A204.1 (cell line): ENCODE results near the gene FANK1.

Experiments used
- FAIRE-seq: peaks from 2 replicates; lab custom pipeline; 2012; peaks lifted over from hg19 to GRCh38; lab: Jason Lieb, UNC

Gene FANK1

GRCh38 chr10:125990974-125991373, 94.6 kb downstream of the FANK1 start:
- no peak for FAIRE-seq

DNA sequence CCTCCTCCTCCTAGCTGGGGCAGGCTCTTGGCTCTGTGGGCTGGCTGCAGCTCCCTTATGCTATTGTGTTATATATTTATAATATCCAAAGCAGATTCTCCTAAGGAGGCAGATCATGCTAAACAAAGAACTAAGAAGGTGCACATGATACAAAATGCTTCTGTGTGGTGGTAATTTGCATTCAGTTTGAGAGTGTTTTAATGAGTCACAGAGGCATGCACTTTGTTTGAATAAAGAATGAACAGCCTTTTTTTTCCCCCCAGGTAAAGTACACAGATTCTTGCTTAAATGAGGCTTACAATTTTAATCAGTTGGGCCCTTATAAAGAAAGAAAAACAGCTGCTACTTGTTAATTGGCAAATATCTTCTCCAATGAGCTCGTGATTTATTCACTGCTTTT, 95.0 kb downstream of the FANK1 start:
- no peak for FAIRE-seq

GRCh38 chr10:125992254-125992653, 95.9 kb downstream of the FANK1 start:
- FAIRE-seq, result no peak

- no peak for FAIRE-seq
Measured at GRCh38 chr10:125994601-125995000, 98.2 kb downstream of the FANK1 start.

DNA sequence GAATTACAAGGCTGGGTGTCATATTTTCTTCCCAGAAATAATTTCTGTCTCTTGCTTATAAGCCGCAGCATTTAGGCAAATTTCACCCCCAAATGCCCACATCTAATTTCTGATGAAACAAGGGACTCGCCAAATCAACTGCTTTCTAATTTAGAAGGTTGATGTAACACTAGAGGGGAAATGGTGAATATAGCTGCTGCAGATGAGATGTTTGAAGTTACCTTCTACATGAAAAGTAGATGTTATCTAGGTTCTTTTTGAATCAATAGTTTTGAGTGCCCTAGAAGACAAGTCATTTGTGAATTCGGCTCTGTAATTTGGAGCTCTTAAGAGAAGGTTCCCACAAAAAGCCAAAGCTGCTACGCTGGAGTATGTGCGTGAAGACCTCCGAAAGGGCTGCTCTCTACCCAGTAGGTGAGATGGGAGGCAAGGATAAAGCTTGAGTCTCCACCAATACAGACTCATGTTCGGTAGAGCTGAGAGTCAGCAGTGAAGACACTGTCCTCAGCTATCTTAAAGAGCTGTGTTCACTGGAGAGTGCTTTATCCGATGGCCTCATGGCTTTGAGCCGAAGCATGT, 99.5 kb downstream of the FANK1 start:
- no peak for FAIRE-seq

GRCh38 chr10:125997586-125997985, 101.2 kb downstream of the FANK1 start:
- FAIRE-seq, result no peak

DNA sequence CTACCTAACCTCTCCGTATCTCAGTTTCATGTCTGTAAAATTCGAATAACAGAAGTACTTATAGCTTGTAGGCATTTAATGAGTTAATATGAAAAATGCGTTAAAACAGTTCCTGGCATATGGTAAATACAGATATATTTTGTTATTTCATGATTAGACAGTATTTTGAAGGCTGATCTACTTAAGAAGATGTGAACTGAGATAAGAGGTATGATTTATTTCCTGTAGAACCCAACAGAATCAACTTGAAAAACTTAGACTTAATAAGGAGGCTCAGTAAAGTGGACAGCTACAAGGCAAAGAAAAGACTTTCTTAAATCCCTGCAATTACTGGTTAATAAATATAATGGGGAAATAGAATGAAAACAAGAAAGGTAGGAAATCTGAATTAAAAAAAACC, 103.3 kb downstream of the FANK1 start:
- FAIRE-seq, result no peak

DNA sequence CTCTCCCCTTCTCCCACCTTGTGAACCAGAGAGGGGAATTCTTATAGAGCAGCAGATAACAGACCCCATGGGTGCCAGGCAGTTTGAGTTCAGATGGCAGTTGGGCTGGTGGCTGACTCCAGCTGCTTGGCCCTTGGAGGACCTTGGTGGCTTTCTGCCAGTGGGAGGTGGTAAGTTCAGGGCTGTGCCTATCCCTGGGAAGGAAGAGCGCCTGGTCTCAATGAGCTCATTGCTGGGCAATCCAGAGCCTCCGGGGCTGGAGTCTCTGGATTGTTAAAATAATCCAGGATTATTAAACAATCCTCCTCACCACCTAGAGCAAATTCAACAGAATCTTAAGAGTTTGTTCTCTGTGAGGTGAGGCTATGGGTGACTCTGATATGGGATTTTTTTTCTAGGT, 105.2 kb downstream of the FANK1 start:
- no peak for FAIRE-seq

DNA sequence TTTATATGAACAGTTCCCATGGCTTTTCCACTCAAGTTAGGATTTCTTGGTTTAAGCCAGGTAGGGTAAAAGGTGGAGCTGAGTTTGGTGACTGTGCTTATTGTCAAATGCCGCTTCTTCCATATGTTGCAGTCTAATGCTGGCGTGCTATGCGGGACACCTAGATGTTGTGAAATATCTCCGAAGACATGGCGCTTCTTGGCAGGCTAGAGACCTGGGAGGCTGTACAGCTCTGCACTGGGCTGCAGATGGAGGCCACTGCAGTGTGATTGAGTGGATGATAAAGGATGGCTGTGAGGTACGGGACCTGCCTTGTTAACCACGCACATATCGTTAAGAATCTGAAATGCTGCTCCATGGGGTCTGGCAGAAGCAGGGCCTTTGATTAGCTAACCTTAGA, 108.4 kb downstream of the FANK1 start:
- no peak for FAIRE-seq

- FAIRE-seq, result no peak
Measured at GRCh38 chr10:126006264-126006663, 109.9 kb downstream of the FANK1 start.

DNA sequence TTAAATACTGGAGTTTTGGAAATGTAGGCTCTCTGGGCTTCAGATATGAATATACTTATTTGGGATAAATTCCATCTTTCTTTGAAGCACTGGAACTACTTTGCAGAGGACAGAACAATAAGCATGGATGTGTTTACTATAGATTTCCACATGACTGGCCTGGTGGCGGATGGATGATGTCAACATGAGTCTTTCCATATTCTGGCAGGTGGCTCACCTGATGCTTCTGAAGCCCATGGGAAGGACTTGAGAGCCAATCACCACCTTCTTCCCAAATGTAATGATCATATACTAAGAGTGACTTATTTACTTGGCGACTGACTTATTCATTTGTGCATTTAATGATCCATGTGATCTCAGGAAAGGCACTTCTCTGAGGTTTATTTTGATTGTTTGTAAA, 110.5 kb downstream of the FANK1 start:
- FAIRE-seq, result no peak

DNA sequence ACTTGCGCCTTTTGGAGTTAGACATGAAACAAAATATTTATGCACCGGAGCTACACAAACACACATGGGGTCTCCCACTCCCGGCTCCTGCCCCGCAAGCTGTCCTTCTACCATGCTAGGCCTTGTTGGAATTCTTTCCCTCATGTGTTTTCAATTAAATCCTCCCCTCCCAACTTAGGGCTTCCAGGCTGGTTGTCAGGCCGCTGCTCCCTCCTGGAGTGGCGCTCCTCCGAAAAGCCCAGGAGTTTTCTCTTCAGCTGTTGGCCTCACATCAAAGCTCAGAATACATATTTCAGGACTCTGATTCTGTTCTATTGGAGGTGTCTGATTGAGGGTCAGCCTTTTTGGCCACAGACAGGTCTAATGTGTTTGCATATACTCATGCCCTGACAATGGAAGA, 113.3 kb downstream of the FANK1 start:
- no peak for FAIRE-seq

DNA sequence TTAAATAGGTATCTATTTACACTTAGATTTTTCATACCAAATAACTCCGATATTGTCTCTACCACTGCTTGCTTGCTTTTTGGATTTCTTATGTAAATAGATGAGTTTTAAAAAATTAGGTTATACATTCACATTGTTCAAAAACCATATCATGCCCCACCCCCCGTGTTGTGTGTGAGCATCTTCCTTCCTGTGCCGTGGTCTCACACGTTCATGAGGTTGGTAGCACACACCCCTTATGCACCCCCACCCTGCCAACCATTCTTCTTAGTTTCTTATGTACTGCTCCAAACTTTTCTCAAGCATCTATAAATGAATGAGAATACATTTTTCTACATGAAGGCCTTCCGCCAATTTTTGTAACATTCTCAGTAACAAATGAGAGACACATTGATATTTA, 115.6 kb downstream of the FANK1 start:
- no peak for FAIRE-seq

DNA sequence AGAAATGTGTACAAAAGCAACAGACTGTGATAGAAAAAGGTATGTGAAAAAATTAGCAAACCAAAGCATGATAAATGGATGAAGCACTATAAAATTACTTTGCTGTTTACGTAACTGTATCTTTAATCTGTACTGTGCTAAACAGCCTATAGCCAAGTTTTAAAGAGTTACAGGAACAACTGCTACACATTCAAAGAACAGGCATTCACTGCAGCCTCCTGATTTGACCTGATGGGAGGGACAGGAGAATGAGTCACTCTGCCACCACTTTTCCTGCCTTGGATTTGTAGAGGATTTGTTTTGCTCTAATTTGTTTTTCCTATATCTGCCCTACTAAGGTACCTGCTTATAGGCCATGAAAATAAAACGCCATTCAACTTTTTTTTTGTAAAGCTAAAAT, 116.1 kb downstream of the FANK1 start:
- FAIRE-seq, result no peak

DNA sequence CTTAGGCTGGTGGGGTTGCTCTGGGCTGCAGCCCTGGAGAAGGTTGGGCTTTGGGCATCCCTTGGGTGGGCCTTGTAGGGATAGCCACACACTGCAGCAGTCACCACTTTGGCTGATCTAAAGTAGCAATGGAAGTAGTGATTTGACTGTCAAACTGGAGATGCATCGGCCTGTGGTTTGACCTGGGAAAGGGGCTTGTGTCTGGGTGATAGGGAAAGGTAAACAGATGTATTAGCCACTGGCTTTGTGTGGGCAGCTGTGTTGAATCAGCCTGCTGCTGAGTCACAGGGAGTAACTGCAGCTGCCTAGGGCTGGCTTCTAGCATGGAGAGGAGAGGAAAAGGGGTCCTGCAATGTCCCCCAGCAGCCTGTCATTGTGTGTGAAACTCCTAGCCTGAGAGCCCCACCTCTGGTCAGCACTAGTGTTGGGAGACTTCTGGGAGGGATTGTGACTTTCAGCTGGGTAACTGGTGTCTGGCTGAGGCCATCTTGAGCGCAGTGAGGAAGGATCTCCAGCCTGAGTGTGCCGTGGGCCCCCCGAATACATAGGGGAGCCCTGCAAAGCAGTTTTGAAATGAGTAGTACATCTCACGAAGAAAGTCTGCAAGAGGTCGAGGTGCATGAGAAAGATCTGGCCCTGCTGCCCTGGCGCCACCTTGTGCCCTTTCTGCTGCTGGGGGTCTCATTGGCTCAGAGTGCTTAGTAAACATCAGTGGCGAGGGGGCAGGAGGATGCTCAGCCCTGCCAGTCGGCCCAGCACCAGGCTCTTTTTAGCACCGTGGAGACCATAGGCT, 117.3 kb downstream of the FANK1 start:
- no peak for FAIRE-seq

- no peak for FAIRE-seq
Measured at GRCh38 chr10:126014309-126014708, 117.9 kb downstream of the FANK1 start.

DNA sequence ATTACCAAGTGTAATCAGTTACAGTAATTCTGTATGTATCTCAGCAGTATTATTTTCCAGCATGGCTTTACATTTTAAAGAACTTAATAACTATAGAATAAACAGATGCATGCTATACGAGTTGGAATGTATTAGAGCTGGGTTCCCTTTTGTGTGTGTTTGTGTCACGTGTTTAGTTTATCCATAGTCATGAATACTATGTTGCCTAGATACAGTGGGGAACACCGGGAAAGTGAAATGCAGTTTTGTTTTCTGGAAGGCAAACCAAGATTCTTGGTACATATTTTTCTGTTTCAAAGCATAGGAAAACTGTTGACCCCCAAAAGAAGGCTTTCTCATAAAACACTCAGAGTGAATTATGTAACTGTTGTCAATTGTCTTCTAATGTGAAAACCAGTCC, 119.0 kb downstream of the FANK1 start:
- FAIRE-seq, result no peak

- FAIRE-seq, result no peak
Measured at GRCh38 chr10:126016156-126016805, 119.9 kb downstream of the FANK1 start.

GRCh38 chr10:126016882-126017281, 120.5 kb downstream of the FANK1 start:
- no peak for FAIRE-seq

- FAIRE-seq, result no peak
Measured at GRCh38 chr10:126017961-126018560, 121.7 kb downstream of the FANK1 start.

- no peak for FAIRE-seq
Measured at GRCh38 chr10:126021833-126022500, 125.6 kb downstream of the FANK1 start.

- FAIRE-seq, result no peak
Measured at GRCh38 chr10:126022841-126023240, 126.5 kb downstream of the FANK1 start.

- no peak for FAIRE-seq
Measured at GRCh38 chr10:126027692-126028091, 131.3 kb downstream of the FANK1 start.
